G401 (cell line): ENCODE measurements around the gene IGSF8. TPM values are rescaled to one million over a fixed set of nuclear protein-coding genes. Genes with fewer than 3 reads are reported as not detected.

Source experiments
- DNase-seq: peaks from one replicate; pipeline ENCODE4 v3.0.0-alpha.2; 2015; ENCODE audit warnings: low spot score
- in situ Hi-C: cut with HindIII; loops from 2 replicates; pipeline ENCODE4 v1.10.0; 2016; ENCODE audit warnings: low sequenced_read_pairs, mixed read lengths
- total RNA-seq: library from RNA; depleted of rRNA; stranded (reverse); fragments of >200 nt; shearing (Covaris generic); gene quantifications from 2 replicates; pipeline ENCODE4 v1.2.3, GENCODE V29; 2014

The IGSF8 gene
- total RNA-seq, 1 experiment from 2014 or later: 15.4 TPM

DNA sequence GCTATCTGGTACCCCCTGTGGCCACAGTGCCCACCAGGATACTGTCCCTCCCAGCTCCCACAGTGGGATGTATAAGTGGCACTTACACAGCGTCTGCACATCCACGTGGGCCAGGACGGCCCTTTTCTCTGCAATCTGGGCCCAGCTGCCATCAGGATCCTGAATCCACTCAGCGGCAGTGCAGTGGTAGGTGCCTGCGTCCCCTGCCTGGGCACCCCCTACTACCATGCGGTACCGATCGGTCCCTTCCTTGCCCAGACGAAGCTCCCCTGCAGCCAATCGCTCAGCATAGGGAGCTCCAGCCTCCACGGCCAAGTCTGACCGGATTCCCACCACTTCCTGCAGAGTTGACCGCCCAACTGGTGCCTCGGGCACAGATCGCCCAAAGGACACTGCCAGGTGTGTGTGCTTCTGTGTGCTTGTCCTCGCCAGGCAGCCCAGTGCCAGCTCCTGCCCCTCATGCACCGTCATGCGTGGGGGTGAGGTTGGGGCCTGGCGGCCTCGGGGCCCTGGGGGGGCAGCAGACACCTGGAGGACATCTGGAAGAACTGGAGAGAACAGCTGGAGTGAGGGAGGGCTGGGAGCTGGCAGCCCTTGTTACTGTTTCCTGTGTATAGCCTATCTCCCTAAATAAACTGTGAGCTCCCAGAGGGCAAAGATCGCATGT is 4.7 kb downstream of the IGSF8 start:
- peak; percentile 62 for DNase-seq
- in situ Hi-C loops: no loop called here

DNA sequence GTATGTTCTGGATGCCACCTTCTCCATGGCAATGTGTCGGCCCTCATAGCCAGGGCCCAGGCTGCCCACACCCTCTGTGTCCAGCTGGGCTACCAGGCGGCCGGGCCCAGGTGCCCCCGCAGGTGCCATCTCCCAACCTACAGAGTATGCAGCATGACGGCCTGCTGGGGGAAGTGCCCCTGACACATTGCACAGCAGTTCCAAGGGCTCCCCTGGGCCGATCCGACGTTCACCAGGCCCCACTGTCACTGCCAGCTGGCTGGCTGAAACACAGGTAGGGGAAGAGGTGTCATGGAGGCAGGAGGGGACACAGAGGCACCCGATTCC is 5.4 kb downstream of the IGSF8 start:
- peak; percentile 41 for DNase-seq
- in situ Hi-C loops: no loop called here

DNA sequence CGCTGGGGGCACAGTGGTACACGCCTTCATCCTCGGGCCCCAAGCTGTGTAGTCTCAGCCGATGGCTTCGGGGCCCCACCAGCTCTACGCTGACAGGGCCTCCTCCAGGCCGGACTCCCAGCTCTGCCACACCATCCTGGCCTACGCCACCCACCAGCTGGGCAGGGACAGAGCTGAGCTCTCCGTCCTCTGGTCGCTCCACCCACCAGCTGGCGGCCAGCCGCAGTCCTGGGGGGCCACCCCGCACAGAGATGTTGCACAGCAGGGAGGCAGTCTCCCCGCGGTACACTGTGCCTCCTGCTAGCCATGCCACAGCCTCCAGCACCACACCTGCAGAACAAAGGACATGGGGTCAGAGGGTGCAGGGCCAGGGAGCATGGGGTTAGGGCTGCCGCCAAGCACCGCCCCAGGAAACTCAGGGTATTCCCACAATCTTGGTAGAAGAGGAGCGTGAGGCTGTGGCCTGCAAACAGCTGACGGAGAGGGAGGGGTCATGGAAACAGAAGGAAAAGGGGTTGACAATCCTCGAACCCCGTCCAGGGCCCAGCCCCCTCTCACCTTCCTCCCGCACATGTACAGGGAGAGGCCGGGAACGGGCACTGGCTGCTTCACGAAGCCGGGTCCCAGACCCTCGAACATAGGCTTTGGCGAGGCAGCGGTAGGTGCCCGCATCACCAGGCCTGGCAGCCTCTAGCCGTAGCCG is 5.9 kb downstream of the IGSF8 start:
- in situ Hi-C loops: no loop called here
- DNase-seq: peak; percentile 20

DNA sequence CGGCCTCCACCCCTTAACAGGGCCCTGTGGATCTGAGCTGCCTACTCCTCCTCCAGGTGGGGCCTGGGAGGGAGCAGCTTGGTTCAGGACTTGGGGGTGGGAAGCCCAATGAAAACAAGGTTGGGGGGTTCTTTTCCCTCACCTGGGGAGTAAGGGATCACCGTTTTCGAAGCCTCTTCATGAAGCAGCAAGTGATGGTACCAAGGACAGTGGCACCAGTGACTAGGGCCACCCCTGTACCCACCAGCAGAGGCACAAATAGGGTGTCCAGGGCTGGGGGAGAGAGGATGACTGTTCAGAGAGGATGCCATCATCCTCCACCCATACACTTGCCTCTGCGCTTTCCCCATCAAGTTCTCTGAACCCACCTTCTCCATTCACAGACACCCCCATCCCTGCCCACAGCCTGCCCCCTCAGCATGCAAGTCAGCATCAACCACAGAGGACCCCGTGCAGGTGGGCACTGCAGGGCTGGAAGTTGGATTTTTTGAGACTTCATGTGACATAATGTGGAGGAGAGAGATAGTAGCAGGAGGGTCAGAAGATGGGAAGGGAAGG is 6.7 kb downstream of the IGSF8 start:
- peak; percentile 5 for DNase-seq
- in situ Hi-C loops: no loop called here

DNA sequence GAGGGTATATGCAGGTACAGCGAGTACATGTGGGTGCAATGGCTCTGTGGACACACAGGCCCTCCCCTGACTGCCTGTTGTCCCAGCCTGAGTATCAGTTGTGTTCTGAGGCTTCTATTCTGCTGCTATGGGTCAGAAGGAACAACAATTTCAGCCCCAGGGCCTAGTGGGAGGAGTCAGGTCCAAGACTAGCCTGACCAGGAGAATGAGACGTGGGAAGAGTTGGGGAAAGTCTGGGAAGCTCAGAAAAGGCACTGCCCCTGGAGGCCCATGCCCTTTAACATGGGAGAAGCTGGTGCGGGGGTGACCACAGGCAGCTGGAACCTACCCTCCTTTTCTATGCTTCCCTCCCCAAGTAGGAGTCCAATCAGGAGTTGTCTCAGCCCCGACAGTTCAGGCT is 7.7 kb downstream of the IGSF8 start:
- in situ Hi-C loops: no loop called here
- DNase-seq: no peak

DNA sequence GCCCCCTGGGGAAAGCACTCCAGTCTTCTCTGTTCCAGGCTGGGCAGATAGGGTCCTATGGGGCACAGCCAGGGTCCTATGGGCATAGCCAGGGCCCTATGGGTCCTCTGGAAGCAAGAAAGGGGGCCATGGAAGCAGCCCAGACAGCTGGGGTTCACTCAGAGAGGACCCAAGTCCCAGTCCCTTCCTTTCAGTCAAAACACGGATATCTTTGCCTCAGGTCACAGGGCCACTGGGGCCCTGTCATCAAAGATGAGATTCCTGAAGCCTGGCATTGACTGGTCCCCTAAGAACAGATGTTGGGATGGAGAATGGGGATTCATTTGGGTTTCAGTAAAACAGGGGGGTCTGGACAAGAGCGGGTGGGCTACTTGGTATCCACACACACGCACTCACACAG is 8.5 kb downstream of the IGSF8 start:
- in situ Hi-C loops: no loop called here

DNA sequence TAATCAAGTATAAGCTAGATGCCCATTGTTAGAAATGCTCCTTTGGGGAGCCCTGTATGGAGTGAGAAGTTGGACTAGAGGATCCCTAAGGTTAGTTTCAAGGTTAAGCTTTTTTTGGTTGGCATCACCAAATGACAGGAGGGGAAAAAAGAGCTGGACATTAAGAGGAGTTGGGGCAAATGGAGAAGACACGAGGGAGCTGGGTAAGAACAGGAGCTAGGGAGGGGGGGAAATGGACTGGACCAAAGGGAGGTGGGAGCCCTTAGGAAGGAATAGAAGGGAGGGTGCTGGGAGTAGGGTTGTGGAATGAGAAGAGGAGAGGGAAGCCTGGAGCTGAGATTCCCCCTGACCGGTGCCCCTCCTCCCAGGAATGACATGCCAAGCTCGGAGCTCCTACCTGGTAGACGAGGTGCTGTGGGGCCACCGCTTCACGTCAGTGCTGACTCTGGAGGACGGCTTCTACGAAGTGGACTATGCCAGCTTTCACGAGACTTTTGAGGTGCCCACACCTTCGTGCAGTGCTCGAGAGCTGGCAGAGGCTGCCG is 11.2 kb downstream of the IGSF8 start:
- DNase-seq: peak; percentile 58

More for the DNA sequence above, 8.5 kb downstream of the IGSF8 start:
- no peak for DNase-seq

DNA sequence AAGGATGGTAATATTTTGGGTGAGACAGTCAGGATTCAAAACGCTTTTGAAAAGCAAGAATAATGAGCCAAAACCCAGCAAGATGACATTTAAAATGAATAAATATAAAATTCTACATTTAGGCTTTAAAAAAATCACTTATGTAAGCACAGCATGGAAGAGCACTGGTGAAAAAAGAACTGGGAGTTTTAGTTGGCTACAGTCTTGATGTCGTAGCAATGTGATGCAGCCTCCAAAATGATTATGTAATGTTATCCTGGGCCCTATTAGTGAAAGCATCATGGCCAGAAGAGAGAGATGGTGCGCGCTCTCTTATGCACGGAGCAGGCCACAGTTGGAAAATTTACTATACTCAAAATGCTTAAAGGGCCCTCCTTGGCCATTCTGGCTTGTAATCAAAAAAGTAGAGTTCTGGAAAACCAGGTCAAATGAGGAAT is 11.9 kb downstream of the IGSF8 start:
- in situ Hi-C loops: no loop called here

More for the DNA sequence above, 11.2 kb downstream of the IGSF8 start:
- in situ Hi-C loops: no loop called here

DNA sequence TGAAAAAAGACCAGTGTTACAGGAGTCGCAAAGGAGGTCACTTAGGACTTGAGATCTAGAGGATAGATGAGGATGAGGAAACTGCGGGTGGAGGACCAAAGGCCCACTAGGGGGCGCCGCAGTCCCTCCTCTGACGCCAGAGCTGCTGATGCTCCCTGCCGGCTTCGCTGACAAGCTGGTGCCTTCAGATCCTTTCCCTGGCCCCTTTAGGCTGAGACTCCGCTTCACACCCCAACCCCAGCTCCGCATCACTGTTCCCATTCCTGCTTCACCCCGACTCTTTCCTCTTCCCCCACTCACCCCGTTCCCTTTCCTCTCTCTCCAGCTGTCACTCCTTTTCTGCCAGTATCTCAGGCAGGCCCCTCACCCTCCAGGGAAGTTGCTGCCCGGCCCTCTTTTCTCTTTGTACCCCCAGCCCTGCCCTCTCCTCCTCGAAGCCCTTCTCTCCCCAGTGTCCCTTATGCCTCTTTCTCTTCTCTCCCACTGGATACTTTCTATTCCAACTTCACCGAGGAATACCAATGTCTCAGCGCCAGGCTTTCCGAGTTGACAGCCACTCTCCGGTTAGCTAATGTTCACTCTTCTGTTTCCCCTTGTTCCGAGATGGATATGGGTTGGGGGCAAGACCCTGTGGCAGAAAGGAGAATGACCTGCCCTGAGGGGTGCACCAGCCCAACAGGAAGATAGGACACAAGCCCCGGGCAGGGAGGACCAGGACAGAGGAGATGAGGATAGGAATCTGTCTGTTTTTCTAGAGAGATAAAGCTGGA is 12.5 kb downstream of the IGSF8 start:
- DNase-seq: peak; percentile 93
- in situ Hi-C loops: no loop called here

More for the DNA sequence above, 11.9 kb downstream of the IGSF8 start:
- DNase-seq: peak; percentile 92

DNA sequence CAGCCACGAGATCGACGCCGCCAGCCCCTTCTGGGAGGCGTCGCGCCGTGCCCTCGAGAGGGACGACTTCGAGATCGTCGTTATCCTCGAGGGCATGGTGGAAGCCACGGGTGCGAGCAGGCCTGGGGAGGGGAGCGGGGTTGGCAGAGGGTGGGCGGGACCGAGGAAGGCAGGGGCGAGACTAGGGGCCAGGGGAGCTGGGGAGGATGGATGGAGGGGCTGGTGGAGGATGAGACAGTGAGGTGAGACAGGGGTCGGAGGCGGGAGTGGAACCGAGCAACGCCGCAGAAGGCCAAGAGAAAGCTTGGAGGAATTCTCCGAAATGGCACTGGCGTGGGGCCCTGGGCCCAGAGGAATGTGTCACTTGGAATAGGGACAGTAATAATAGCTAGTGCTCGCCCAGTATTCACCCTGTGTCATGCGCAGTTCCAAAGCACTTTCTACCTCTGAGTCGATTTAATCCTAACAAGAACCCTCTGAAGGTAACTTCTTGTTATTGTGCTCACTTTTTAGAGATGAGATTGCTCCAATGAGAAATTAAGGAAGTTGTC is 13.6 kb downstream of the IGSF8 start:
- in situ Hi-C loops: no loop called here
- DNase-seq: no peak

DNA sequence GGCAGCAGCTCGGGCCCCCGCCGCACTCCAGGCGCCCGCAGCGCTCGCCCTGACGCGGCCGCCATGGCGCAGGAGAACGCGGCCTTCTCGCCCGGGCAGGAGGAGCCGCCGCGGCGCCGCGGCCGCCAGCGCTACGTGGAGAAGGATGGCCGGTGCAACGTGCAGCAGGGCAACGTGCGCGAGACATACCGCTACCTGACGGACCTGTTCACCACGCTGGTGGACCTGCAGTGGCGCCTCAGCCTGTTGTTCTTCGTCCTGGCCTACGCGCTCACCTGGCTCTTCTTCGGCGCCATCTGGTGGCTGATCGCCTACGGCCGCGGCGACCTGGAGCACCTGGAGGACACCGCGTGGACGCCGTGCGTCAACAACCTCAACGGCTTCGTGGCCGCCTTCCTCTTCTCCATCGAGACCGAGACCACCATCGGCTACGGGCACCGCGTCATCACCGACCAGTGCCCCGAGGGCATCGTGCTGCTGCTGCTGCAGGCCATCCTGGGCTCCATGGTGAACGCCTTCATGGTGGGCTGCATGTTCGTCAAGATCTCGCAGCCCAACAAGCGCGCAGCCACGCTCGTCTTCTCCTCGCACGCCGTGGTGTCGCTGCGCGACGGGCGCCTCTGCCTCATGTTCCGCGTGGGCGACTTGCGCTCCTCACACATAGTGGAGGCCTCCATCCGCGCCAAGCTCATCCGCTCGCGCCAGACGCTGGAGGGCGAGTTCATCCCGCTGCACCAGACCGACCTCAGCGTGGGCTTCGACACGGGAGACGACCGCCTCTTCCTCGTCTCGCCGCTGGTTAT is 14.2 kb downstream of the IGSF8 start:
- in situ Hi-C loops: no loop called here
- peak; percentile 89 for DNase-seq

DNA sequence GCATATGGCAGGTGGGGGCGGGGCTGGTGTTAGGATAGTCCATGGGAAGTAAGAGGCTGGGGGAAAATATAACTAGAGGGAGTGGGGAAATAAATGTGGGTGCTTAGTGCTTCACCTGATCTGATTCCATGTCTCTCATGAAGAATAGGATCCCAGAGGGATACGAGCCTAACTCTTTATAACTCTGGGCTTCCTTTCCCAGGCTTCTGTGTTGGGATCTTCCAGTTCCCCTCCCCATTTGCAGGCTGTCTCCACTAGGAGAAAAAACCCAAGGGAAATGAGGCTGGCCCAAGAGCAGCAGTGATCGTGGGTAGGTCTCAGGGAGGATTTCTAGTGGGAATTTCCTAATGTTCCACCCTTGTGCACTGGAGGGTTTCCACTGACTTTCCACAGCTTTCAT is 15.5 kb downstream of the IGSF8 start:
- in situ Hi-C loops: no loop called here

DNA sequence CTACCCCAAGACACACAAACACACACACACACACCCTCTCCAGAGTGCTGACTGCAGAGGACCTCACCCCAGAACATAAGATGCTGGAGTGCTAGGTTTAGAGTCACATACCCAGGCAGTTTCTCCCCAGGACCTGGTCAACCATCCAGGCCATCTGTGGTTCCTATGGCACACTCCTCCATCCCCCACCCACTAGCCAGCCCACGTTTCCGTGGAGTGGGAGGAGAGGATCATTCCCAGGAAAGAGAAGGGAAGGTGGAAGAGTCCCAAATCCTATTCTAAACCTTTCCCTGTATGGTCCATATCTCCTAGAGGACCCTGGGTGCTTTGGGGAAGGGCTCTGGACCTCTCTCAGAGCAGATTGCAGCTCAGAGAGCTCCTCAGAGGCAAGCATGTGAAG is 15.9 kb downstream of the IGSF8 start:
- peak; percentile 80 for DNase-seq
- in situ Hi-C loops: no loop called here

More for the DNA sequence above, 15.5 kb downstream of the IGSF8 start:
- no peak for DNase-seq

DNA sequence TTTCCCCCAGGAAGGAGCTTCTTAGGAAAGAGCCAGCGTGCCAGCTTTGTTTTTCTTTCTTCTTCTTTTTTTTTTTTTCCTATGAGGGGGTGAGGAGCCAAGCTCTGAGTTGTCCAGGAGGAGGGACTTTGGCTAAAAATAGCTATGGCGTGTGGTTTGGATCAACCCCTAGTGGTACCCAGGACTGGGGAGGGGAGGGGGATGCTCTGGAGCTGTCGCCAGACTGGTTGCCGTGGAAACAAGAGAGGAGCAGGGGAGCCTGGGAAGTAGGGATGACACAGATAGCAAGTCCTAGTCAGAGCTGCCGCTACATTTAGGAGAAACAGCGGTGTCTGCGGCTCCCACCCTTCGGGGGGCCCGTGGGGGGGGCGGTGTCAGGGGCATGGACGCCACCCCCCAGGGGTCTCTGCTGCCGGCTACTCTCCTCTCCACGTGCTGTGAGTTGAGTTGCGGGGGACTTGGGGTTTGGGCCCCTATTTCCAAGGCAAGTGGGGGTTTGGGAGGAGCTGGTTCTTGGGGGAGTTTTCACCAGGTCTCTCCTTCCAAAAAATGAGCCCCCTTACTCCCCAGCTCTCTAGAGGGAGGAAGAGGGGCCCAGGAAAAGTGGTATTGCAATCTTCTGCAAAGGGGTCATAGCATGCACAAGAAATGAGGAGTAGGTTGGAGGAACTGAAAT is 17.0 kb downstream of the IGSF8 start, which contains the start of gene KCNJ9:
KCNJ9 (plus strand) TSS at position 278 of the 676 bp plus-strand sequence. CDS start 2,493 bp downstream, outside the sequence.
- DNase-seq: peak; percentile 100
- in situ Hi-C loops: no loop called here

DNA sequence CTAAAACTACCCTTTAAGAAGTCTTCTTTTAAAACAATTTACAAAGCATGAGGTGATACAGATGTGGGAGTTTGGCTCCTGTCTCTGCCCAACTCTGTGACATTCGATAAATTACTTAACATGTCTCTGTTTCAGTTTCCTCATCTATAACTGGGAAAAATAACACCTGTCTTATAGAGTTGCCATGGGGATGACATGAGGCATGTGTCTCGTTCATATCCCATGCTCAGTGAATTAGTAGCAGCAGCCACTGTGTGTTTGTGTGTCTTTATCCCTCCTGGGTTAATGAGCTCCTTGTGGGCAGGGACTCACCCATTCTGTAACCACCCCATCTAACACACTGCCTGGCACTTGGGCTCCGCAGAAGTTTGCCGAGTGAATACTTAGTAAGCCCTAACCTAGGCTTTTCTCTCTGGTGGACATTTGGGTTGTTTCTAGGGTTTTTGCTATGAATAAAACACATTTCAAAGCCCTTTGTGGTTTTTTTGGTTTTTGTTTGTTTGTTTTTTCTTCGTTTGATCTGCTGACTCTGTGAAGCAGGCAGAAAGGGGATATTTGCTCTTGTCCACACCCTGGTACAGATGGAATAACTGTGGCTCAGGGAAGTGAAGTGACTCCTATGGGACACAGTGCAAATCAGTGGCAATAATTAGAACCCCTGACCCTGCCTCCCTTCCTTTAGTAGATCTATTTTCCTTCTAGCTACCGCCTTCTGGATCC is 17.9 kb downstream of the IGSF8 start:
- in situ Hi-C loops: no loop called here
- DNase-seq: no peak

DNA sequence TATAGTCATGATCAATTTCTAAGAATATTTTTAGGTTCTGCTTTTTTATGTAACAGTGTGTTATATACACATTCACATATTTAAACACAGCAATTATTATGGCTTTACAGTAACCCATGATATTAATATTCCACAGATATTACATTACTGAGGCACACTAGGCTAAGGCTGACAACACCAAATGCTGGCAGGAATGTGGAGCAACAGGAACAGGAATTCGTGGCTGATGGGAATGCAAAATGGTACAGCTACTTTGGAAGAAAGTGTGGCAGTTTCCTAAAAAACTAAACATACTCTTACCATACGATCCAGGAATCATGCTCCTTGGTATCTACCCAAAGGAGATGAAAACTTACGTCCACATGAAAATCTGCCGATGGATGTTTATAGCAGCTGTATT is 19.0 kb downstream of the IGSF8 start:
- DNase-seq: no peak
- in situ Hi-C loops: no loop called here

DNA sequence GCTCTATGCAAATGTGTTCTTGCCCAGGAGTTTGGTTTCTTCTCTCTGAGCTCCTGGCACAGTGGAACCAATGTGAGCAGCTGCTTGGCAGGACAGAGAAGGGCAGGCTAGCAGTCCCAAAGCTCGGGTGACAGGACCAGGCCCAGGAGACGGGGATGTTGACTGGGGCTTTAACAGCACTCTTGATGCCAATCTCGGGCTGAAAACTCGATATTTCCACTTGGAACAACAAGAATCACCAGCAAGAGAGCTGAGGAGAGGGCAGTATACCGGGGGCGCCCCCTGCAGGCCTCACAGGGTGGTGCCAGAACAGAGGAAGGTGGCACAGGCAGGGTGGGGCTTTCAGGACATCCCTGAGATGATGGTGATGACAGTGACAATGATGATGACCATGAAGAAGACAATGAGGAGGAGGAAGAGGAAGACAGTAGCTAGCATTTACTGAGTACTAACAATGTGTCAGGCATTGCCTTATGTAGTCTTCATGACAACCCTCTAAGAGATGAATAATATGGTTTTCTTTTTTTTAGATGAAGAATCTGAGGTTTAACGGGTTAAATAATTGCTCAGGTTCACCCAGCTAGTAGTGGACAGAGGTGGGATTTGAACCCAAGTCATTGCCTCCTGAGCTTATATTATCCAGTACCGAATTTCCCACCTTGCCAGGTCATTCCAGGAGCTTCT is 19.8 kb downstream of the IGSF8 start:
- in situ Hi-C loops: no loop called here
- no peak for DNase-seq
